ENCODE results near the gene STARD13. TPM values are rescaled to one million over a fixed set of nuclear protein-coding genes. Genes with fewer than 3 reads are reported as not detected.
A peak's percentile ranks its signal among the peaks of the same experiment; 100 is the strongest.

Gene STARD13
- total RNA-seq, 1 donor from 2014 or later: 37.6 TPM

DNA sequence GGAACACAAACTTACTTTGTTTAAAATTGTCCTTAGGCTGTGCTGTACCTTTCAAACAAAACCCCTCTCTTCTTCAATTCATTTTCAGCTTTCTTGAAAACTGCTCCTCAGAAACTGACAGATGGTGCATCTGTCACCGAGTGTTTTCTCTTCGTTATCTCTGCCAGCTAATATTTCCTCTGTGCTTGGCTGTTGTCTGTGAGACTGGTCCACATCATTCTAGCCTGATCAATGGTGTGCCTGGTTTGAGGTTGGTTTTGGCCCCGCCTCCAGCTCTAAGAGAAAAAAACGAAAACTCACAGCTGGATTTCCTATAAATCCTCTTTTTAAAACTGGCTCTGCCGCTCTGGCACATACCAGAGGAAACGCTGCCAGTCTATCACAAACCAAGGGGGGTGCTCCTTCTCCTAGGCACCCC lies 79.7 kb downstream of the STARD13 start:
- no peaks in the 10 kb centered on the region for H3K27me3 Mint-ChIP-seq (ENCODE audit: low read depth)
- H3K36me3 Mint-ChIP-seq (ENCODE audit: low read depth): peaks cover 6% of the 10 kb centered on the region
- peak overlapping the region; percentile 88 for H3K27ac Mint-ChIP-seq (ENCODE audit: unreplicated experiment)
- TF ChIP-seq, protein P1, sequence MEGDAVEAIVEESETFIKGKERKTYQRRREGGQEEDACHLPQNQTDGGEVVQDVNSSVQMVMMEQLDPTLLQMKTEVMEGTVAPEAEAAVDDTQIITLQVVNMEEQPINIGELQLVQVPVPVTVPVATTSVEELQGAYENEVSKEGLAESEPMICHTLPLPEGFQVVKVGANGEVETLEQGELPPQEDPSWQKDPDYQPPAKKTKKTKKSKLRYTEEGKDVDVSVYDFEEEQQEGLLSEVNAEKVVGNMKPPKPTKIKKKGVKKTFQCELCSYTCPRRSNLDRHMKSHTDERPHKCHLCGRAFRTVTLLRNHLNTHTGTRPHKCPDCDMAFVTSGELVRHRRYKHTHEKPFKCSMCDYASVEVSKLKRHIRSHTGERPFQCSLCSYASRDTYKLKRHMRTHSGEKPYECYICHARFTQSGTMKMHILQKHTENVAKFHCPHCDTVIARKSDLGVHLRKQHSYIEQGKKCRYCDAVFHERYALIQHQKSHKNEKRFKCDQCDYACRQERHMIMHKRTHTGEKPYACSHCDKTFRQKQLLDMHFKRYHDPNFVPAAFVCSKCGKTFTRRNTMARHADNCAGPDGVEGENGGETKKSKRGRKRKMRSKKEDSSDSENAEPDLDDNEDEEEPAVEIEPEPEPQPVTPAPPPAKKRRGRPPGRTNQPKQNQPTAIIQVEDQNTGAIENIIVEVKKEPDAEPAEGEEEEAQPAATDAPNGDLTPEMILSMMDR (IDR thresholded peaks at IDR 0.05): no peak
- DNase-seq (ENCODE audit: low spot score): no peak
- no peaks in the 10 kb centered on the region for H3K9me3 Mint-ChIP-seq (ENCODE audit: low read depth)
- peak overlapping the region; percentile 58 for H3K4me3 Mint-ChIP-seq (ENCODE audit: unreplicated experiment)
- peaks cover 60% of the 10 kb centered on the region for H3K4me1 Mint-ChIP-seq (ENCODE audit: low read depth)

DNA sequence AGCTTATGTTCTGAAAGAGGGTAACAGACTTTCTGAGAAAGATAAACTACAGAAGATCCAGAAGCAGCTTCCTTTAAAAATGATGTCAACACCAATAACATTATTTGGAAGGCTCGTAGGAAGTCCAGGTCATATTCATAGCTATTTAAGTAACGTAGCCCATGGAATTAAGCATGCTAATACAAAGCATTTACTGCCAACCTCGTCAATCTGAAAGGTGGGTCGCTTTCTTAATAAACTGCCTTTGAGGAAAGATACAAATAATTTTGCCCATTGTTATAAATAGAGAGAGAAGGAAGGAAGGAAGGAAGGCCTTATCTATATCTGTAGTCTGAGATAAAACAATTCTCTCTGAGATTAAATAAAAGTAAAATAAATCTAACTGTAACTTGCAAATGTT lies 80.3 kb downstream of the STARD13 start:
- TF ChIP-seq, protein P1 (IDR thresholded peaks at IDR 0.05): no peak
- H3K36me3 Mint-ChIP-seq (ENCODE audit: low read depth): peaks cover 6% of the 10 kb centered on the region
- peaks cover 60% of the 10 kb centered on the region for H3K4me1 Mint-ChIP-seq (ENCODE audit: low read depth)
- peak overlapping the region; percentile 88 for H3K27ac Mint-ChIP-seq (ENCODE audit: unreplicated experiment)
- no peaks in the 10 kb centered on the region for H3K27me3 Mint-ChIP-seq (ENCODE audit: low read depth)
- H3K9me3 Mint-ChIP-seq (ENCODE audit: low read depth): no peaks in the 10 kb centered on the region
- H3K4me3 Mint-ChIP-seq (ENCODE audit: unreplicated experiment): peak overlapping the region; percentile 58
- DNase-seq (ENCODE audit: low spot score): no peak

DNA sequence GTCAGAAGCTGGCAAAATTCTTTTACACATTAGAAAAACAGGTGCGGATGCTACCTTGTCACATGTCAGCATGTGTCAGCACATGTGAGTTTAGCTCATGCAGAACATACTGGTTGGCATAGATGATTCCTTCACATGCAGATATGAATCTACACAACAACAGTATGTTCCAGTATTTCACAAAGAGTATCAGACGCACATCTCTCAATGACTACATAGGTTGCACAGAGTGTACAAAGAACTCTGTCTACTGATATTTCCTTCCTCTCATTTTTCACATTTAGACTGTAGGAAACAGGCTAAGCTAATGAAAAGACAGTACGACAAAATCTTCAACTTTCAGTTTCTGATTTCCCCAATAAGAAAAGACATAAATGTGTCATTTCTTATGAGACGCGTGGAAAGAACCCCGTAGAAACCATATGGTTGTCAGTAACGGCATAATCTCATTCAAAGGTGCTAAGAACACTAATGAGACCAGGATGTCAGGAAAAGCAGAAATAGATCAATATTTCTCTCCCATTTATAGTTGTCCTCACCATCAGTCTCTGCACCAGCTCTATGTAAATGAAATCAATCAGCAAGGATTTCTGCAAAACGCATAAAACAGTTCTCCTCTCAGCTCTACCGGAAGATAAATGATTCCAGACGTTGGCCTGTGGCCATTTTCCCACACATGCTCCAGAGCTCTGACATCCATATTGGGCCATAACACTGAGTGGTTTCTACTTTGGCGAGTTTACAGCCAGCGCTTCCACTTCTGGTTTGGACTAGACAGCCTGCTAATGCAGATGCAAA lies 81.2 kb downstream of the STARD13 start:
- no peaks in the 10 kb centered on the region for H3K9me3 Mint-ChIP-seq (ENCODE audit: low read depth)
- DNase-seq (ENCODE audit: low spot score): no peak
- TF ChIP-seq, protein P1 (IDR thresholded peaks at IDR 0.05): no peak
- peaks cover 6% of the 10 kb centered on the region for H3K36me3 Mint-ChIP-seq (ENCODE audit: low read depth)
- peaks cover 68% of the 10 kb centered on the region for H3K4me1 Mint-ChIP-seq (ENCODE audit: low read depth)
- H3K27me3 Mint-ChIP-seq (ENCODE audit: low read depth): no peaks in the 10 kb centered on the region
- H3K4me3 Mint-ChIP-seq (ENCODE audit: unreplicated experiment): peak overlapping the region; percentile 58
- H3K27ac Mint-ChIP-seq (ENCODE audit: unreplicated experiment): peak overlapping the region; percentile 88

DNA sequence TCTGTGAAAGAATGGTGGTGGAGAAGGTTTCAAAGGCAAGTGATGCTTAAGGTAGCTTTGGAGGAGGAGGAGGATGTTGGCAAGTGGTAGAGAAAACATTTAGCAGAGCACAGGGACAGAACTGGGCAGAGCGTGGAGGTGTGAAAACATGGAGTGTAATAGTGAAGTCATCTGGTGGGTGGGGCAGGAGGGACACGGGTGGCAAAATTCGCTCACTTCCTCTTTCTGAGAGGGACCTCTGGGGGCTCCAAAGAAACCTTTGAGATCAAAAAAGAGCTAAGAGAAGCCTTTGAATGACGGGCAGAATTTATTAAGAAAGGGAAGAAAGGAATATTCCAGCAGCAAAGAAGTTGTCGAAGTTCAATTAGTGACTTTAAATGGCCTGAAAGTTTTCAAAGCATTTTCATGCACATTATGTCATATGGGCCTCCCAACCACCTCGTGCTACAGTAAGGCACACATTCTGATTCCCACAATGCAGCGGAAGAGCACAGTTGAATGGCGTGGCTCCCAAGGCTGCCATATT lies 82.8 kb downstream of the STARD13 start:
- no peaks in the 10 kb centered on the region for H3K36me3 Mint-ChIP-seq (ENCODE audit: low read depth)
- no peaks in the 10 kb centered on the region for H3K9me3 Mint-ChIP-seq (ENCODE audit: low read depth)
- H3K27ac Mint-ChIP-seq (ENCODE audit: unreplicated experiment): peak overlapping the region; percentile 29
- H3K27me3 Mint-ChIP-seq (ENCODE audit: low read depth): no peaks in the 10 kb centered on the region
- H3K4me1 Mint-ChIP-seq (ENCODE audit: low read depth): peaks cover 71% of the 10 kb centered on the region
- TF ChIP-seq, protein P1 (IDR thresholded peaks at IDR 0.05): no peak
- DNase-seq (ENCODE audit: low spot score): no peak
- no peak overlapping the region for H3K4me3 Mint-ChIP-seq (ENCODE audit: unreplicated experiment)

DNA sequence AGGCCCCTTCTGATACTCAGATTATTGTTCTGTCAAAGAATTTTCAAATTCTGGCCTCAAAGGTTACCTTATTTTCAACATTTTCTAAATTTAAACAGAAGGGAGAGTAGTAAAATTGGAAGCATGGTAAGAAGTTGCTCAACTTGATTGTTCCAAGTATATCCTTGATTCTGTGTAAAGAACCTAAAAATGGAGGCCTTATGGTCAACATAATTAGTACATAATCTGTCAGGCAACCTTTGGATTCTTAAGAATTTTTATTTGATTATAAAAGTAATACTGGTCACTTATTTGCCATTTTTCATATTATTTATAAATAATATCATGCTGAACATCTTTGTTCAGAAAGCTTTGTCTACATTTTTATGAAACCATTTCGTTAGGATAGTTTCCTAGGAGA lies 83.9 kb downstream of the STARD13 start:
- Mint-ChIP-seq H3K27me3 (ENCODE audit: low read depth) (no peaks in the 10 kb centered on the region), H3K36me3 (ENCODE audit: low read depth) (no peaks in the 10 kb centered on the region), H3K9me3 (ENCODE audit: low read depth) (no peaks in the 10 kb centered on the region), H3K4me3 (ENCODE audit: unreplicated experiment) (no peak overlapping the region), H3K4me1 (ENCODE audit: low read depth) (peaks cover 67% of the 10 kb centered on the region), H3K27ac (ENCODE audit: unreplicated experiment) (no peak overlapping the region)
- DNase-seq (ENCODE audit: low spot score): no peak
- TF ChIP-seq, protein P1 (IDR thresholded peaks at IDR 0.05): no peak

Measured in chondrocyte (in vitro differentiated cells).